Kidney epithelial cell (primary cell): Measurements from ENCODE around the gene CCDC88B. TPM values are rescaled to one million over a fixed set of nuclear protein-coding genes. Genes with fewer than 3 reads are reported as not detected.

Experiments
- DNase-seq: peaks from one replicate; pipeline ENCODE4 v3.0.0-alpha.2; 2010; ENCODE audit warnings: low read depth
- H3K27me3 ChIP-seq: 2 replicates; pipeline ENCODE4 v1.6.0; 2011; ENCODE audit warnings: low read length; ENCODE audit not compliant: control insufficient read depth, insufficient read depth
- H3K36me3 ChIP-seq: 2 replicates; pipeline ENCODE4 v1.5.1; 2011; ENCODE audit warnings: low read length; ENCODE audit not compliant: control insufficient read depth, insufficient read depth
- H3K4me3 ChIP-seq: 2 replicates; pipeline ENCODE4 v1.5.1; 2011; ENCODE audit warnings: low read depth, mild to moderate bottlenecking, control low read depth, low read length
- total RNA-seq: library from RNA; depleted of rRNA; stranded (reverse); fragments of >200 nt; gene quantifications from 2 replicates; pipeline ENCODE4 v1.2.3, GENCODE V29; 2015
- TF ChIP-seq, protein P1 (sequence below): IDR thresholded peaks from 2 replicates; pipeline ENCODE4 v1.5.1; 2011; ENCODE audit warnings: mild to moderate bottlenecking, moderate library complexity, low read length, control low read depth, inconsistent platforms; ENCODE audit not compliant: insufficient read depth, poor library complexity, severe bottlenecking

Gene CCDC88B
- total RNA-seq, 1 donor from 2014 or later: 1.3 TPM

DNA sequence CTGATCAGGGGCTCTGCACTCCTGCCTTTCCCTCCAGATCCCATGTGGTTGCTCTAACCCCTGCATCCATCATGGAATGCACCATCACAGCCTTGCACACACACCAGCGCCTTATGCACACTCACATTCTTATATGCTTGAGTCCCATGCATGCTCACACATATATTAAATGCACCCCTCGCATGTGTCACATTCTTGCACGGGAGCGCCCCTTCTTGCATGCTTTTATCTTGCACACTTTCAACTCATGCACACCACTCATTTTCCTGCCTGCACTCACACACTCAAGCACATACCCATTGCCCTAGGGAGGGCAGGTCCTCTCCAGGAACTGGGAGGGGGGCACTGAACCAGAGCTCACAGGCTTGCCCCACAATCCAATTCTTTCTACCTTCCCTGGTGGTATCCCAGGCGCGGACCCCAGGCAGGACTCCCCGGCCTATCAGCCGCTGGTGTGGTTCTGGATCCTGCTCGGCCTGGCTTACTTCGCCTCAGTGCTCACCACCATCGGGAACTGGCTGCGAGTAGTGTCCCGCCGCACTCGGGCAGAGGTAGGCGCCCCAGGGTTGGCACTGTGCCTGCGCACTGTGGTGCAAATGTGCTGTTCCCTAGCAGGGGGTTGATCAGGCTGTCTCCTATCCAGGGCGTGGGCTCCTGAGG is 42.2 kb upstream of the CCDC88B start:
- no peak overlapping the region for H3K4me3 ChIP-seq
- TF ChIP-seq, protein P1, sequence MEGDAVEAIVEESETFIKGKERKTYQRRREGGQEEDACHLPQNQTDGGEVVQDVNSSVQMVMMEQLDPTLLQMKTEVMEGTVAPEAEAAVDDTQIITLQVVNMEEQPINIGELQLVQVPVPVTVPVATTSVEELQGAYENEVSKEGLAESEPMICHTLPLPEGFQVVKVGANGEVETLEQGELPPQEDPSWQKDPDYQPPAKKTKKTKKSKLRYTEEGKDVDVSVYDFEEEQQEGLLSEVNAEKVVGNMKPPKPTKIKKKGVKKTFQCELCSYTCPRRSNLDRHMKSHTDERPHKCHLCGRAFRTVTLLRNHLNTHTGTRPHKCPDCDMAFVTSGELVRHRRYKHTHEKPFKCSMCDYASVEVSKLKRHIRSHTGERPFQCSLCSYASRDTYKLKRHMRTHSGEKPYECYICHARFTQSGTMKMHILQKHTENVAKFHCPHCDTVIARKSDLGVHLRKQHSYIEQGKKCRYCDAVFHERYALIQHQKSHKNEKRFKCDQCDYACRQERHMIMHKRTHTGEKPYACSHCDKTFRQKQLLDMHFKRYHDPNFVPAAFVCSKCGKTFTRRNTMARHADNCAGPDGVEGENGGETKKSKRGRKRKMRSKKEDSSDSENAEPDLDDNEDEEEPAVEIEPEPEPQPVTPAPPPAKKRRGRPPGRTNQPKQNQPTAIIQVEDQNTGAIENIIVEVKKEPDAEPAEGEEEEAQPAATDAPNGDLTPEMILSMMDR: no peak
- H3K36me3 ChIP-seq: no peaks in the 10 kb centered on the region
- H3K27me3 ChIP-seq: peaks cover 76% of the 10 kb centered on the region
- no peak for DNase-seq

DNA sequence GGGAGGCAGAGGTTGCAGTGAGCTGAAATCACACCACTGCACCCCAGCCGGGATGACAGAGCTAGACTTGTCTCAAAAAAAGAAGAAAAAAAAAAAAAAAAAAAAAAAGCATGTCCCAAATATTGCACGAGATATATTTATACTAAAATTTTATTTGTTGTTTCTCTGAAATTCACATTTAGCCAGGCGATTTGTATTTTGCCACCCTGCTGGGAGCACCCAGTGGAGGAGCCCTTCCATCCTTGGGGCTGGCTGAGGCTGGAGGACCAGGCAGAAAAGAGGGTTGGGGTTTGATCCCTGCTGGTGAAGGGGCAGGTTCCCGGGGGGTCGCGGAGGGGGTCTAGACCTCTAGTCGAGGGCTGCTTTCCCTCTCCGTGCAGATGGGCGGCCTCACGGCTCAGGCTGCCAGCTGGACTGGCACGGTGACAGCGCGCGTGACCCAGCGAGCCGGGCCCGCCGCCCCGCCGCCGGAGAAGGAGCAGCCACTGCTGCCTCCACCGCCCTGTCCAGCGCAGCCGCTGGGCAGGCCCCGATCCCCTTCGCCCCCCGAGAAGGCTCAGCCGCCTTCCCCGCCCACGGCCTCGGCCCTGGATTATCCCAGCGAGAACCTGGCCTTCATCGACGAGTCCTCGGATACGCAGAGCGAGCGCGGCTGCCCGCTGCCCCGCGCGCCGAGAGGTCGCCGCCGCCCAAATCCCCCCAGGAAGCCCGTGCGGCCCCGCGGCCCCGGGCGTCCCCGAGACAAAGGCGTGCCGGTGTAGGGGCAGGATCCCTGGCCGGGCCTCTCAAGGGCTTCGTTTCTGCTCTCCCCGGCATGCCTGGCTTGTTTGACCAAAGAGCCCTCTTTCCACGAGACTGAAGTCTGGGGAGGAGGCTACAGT is 40.8 kb upstream of the CCDC88B start:
- no peaks in the 10 kb centered on the region for H3K36me3 ChIP-seq
- TF ChIP-seq, protein P1: no peak
- H3K4me3 ChIP-seq: no peak overlapping the region
- no peak for DNase-seq
- peaks cover 64% of the 10 kb centered on the region for H3K27me3 ChIP-seq

DNA sequence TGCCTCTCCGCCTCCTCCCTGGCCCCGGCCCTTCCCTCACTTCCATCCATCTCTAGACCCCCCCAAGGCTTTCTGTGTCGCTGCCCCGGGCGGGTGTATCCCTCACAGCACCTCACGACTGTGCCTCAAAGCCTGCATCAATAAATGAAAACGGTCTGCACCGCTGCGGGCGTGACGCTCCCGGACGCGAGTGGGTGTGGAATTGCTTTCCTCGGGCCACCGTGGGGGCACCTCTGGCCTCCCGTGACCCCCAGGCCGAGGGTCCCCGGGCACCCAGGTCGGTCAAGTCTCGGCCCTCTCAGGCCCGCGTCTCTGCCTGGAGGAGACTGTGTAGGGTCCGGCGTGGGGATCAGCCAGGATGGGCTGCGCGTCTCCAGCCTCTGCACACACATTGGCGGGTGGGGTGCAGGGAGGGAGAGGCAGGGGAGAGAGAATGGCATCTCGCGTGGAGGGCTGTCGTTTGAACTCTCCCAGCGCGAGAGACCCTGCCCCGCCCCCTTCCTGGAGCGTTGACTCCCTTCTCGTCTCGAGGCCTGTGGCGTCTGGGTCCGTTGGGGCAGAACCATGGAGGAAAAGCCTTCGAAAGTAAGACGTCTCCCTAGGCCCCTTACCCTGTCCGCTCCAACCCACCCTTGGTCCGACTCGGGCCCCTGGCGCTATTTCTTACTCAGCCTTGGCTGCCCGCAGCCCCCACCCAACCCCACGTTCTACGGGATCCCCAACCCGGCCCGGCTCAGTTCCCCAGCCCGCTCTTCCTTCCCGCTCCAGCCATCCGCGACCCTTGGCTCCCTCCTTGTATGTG is 40.0 kb upstream of the CCDC88B start, which contains the start of gene CATSPERZ:
CATSPERZ (plus strand) TSS at position 512 of the 802 bp plus-strand sequence; CDS start at position 565, 53 bp downstream.
- no peak for DNase-seq
- Histone ChIP-seq H3K36me3 (no peaks in the 10 kb centered on the region), H3K4me3 (no peak within 1 kb of the TSS), H3K27me3 (peaks cover 59% of the 10 kb centered on the region)
- TF ChIP-seq, protein P1: no peak

DNA sequence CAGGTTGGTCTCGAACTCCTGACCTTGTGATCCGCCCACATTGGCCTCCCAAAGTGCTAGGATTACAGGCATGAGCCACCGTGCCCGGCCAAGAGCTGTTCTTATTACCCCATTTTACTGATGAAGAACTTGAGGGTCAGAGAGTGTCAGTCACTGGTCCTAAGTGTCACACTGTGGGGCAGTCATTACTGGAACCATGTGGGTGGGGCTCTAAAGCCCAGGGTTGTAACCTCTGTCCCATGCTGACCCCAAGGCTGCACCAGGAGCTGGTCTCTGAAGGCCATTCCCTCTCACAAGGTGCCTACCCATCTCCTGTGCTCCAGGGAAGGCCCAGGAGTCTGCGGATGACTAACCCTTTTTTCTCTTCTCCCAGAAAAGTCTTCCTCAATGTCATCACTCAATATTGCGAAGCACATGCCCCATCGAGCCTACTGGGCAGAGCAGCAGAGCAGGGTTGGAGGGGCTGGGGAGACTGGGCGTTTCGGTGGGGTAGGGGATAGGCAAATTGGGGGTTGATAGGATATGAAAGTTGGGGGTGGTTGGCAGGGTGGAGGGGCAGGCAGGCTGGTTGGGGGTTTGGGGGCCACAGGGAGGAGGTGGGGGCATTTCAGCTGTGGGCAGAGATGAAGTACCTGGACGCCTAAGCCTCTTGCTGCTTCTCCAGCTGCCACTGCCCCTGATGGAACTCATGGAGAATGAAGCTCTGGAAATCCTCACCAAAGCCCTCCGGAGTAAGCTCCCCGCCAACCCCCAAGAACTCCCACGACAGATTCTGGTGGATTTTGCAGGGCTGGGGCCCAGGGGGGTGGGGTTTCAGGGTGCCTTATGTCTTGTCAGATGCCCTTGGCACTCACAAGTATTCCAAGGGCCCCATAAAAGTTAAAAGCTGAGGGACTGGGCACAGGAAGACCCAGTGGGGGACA is 36.6 kb upstream of the CCDC88B start:
- TF ChIP-seq, protein P1: no peak
- Histone ChIP-seq H3K36me3 (peaks cover 1% of the 10 kb centered on the region), H3K4me3 (no peak overlapping the region), H3K27me3 (peaks cover 25% of the 10 kb centered on the region)
- DNase-seq: no peak

DNA sequence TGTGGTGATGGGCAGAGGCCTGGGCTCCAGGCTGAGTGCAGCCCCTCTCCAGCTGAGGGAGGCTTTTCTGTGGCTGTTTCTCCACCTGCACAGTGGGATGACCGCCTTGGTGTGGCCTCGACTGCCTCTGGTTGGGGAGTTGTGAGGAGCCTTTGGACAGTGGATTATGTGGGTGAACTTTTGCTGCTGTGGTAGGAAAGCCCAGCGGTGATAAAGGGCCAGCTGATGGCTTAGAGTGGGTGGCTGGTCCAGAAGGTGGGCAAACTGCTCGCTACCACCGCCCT is 36.0 kb upstream of the CCDC88B start:
- H3K36me3 ChIP-seq: peaks cover 1% of the 10 kb centered on the region
- no peak for DNase-seq
- H3K27me3 ChIP-seq: peaks cover 20% of the 10 kb centered on the region
- H3K4me3 ChIP-seq: no peak overlapping the region
- TF ChIP-seq, protein P1: no peak
